HepG2 (cell line): ENCODE measurements around the gene PRR36. TPM values are rescaled to one million over a fixed set of nuclear protein-coding genes. Genes with fewer than 3 reads are reported as not detected.

ENCODE experiments used
- ATF3 ChIP-seq: sonication (generic); formaldehyde crosslinking; IDR thresholded peaks from 2 replicates; pipeline ENCODE4 v1.4.0; 2020; ENCODE audit warnings: missing genetic modification reagents
- CTCF ChIP-seq: sonication (generic); formaldehyde crosslinking; IDR thresholded peaks from 2 replicates; pipeline ENCODE4 v1.5.0; 2020; ENCODE audit warnings: mild to moderate bottlenecking, missing genetic modification reagents, moderate library complexity
- DR1 ChIP-seq: sonication (generic); formaldehyde crosslinking; IDR thresholded peaks from 2 replicates; pipeline ENCODE4 v1.8.0; 2021; ENCODE audit warnings: mild to moderate bottlenecking, missing genetic modification reagents, inconsistent platforms
- HES4 ChIP-seq: sonication (generic); formaldehyde crosslinking; IDR thresholded peaks from 2 replicates; pipeline ENCODE4 v1.9.0; 2021; ENCODE audit warnings: mild to moderate bottlenecking, missing genetic modification reagents, borderline replicate concordance
- IKZF4 ChIP-seq: sonication (generic); formaldehyde crosslinking; IDR thresholded peaks from 2 replicates; pipeline ENCODE4 v1.5.1; 2020; ENCODE audit warnings: borderline replicate concordance, mild to moderate bottlenecking, low read depth, missing genetic modification reagents; ENCODE audit errors: not compliant biosample characterization
- IRF9 ChIP-seq: sonication (generic); formaldehyde crosslinking; IDR thresholded peaks from 2 replicates; pipeline ENCODE4 v1.8.0; 2022; ENCODE audit warnings: missing genetic modification reagents, mild to moderate bottlenecking, borderline replicate concordance
- KLF12 ChIP-seq: sonication (generic); formaldehyde crosslinking; IDR thresholded peaks from 2 replicates; pipeline ENCODE4 v1.4.0; 2020; ENCODE audit warnings: missing genetic modification reagents, borderline replicate concordance
- MAZ ChIP-seq, 2 experiments: sonication (generic) in 1 of 2; formaldehyde crosslinking in 1 of 2; IDR thresholded peaks; 2 replicates each; pipeline versions ENCODE4 v1.5.0 to v1.6.1; 2012 to 2020; ENCODE audit warnings: low read depth in 2 of 2, mild to moderate bottlenecking in 2 of 2, borderline replicate concordance in 1 of 2, improper control_type of control experiment in 1 of 2, low read length in 1 of 2, missing genetic modification reagents in 1 of 2, moderate library complexity in 1 of 2
- MXI1 ChIP-seq: IDR thresholded peaks from 3 replicates; pipeline ENCODE4 v1.6.1; 2012; ENCODE audit warnings: low read depth, low read length, inconsistent platforms, borderline replicate concordance
- NR1H2 ChIP-seq: sonication (generic); formaldehyde crosslinking; IDR thresholded peaks from 2 replicates; pipeline ENCODE4 v1.8.1; 2022; ENCODE audit warnings: low read depth, missing genetic modification reagents, borderline replicate concordance
- SOX6 ChIP-seq, 2 experiments: fragments of 450-650 bp in 1 of 2; sonication (generic) in 1 of 2; formaldehyde crosslinking in 1 of 2; IDR thresholded peaks; 2 replicates each; pipeline versions ENCODE4 v1.4.0 to v1.6.1; 2017 to 2020; ENCODE audit warnings: antibody characterized with exemption in 1 of 2, mild to moderate bottlenecking in 1 of 2, missing genetic modification reagents in 1 of 2
- SRY ChIP-seq: sonication (generic); formaldehyde crosslinking; IDR thresholded peaks from 2 replicates; pipeline ENCODE4 v1.8.0; 2022; ENCODE audit warnings: mild to moderate bottlenecking, missing genetic modification reagents
- THRA ChIP-seq: sonication (generic); formaldehyde crosslinking; IDR thresholded peaks from 2 replicates; pipeline ENCODE4 v1.4.0; 2020; ENCODE audit warnings: missing genetic modification reagents, borderline replicate concordance
- ZFP90 ChIP-seq: sonication (generic); formaldehyde crosslinking; IDR thresholded peaks from 2 replicates; pipeline ENCODE4 v1.8.0; 2022; ENCODE audit warnings: missing genetic modification reagents, mild to moderate bottlenecking, inconsistent platforms, borderline replicate concordance
- ZNF3 ChIP-seq: IDR thresholded peaks from 2 replicates; pipeline ENCODE4 v1.7.0; 2017; ENCODE audit warnings: inconsistent platforms
- ZNF333 ChIP-seq: sonication (generic); formaldehyde crosslinking; IDR thresholded peaks from 2 replicates; pipeline ENCODE4 v1.4.0; 2020; ENCODE audit warnings: mild to moderate bottlenecking, missing genetic modification reagents, borderline replicate concordance
- ZNF33A ChIP-seq: sonication (generic); formaldehyde crosslinking; IDR thresholded peaks from 2 replicates; pipeline ENCODE4 v1.5.1; 2020; ENCODE audit warnings: missing genetic modification reagents, mild to moderate bottlenecking, moderate library complexity, borderline replicate concordance
- polyA plus RNA-seq, 8 experiments: library from polyadenylated mRNA; depleted of rRNA in 3 of 8; stranded (reverse) in 7 of 8; unstranded in 1 of 8; fragments of >200 nt; fragmentation: Illumina TruSeq in 4 of 8; extraction: Trizol in 4 of 8; gene quantifications; 2 replicates each; pipeline versions ENCODE4 v1.2.1 to v1.2.3, GENCODE V29; 2011 to 2016; ENCODE audit warnings: low read depth in 4 of 8, missing spikeins in 1 of 8, mixed read lengths in 1 of 8; ENCODE audit not compliant: insufficient read depth in 1 of 8
- total RNA-seq, 5 experiments: library from RNA; depleted of rRNA; stranded (reverse); fragments of >200 nt; fragmentation: Illumina TruSeq; extraction: Trizol; gene quantifications; 2 replicates each; pipeline ENCODE4 v1.2.3, GENCODE V29; 2016; ENCODE audit warnings: low read depth in 1 of 5
- TF ChIP-seq, protein P1 (sequence below): sonication (generic); formaldehyde crosslinking; IDR thresholded peaks from 2 replicates; pipeline ENCODE4 v1.4.0; 2020; ENCODE audit warnings: mild to moderate bottlenecking, missing genetic modification reagents
- TF ChIP-seq, protein P2 (sequence below): sonication (generic); formaldehyde crosslinking; IDR thresholded peaks from 2 replicates; pipeline ENCODE4 v1.5.1; 2020; ENCODE audit warnings: missing genetic modification reagents, mild to moderate bottlenecking, borderline replicate concordance

The PRR36 gene
- total and polyA plus RNA-seq, 2 of the 13 experiments (the other 11 are each of a cell fraction or from before 2014, with no cell fraction given) = 0.07 to 0.17 TPM

GRCh38 chr19:7868671-7869452, 5.3 kb downstream of the PRR36 start (continued):
- TF ChIP-seq IRF9 (CRISPR knock-in tag) (peak; percentile 47; the same call in 1 of the 2 replicates), ZFP90 (CRISPR knock-in tag) (peak; percentile 24), HES4 (CRISPR knock-in tag) (0 out of 2 replicates have a peak, but pooled peaks have one; percentile 48), CTCF (CRISPR knock-in tag) (peak; percentile 70; the same call in 1 of the 2 replicates), ATF3 (CRISPR knock-in tag) (peak; percentile 39; the same call in 1 of the 2 replicates), SRY (CRISPR knock-in tag) (peak; percentile 82; the same call in 1 of the 2 replicates), THRA (no peak), ZNF33A (CRISPR knock-in tag) (no peak), ZNF333 (CRISPR knock-in tag) (peak; percentile 19; the same call in 1 of the 2 replicates), NR1H2 (peak; percentile 62; the same call in 1 of the 2 replicates), SOX6 (IDR thresholded peaks at IDR 0.05) (no peak), SOX6 (CRISPR knock-in tag; IDR thresholded peaks at IDR 0.05) (peak; percentile 42; the same call in 1 of the 2 replicates), DR1 (CRISPR knock-in tag) (peak; percentile 41; the same call in 1 of the 2 replicates), ZNF3 (CRISPR knock-in tag) (no peak), MXI1 (peak; percentile 31; the same call in 1 of the 3 replicates), MAZ (IDR thresholded peaks at IDR 0.05; ENCODE audit: borderline replicate concordance, low read depth, low read length) (peak; percentile 12; the same call in 1 of the 2 replicates), MAZ (CRISPR knock-in tag; IDR thresholded peaks at IDR 0.05; ENCODE audit: low read depth) (peak; percentile 64; the same call in 1 of the 2 replicates), KLF12 (CRISPR knock-in tag) (peak; percentile 67; the same call in 1 of the 2 replicates), IKZF4 (CRISPR knock-in tag) (no peak)
- TF ChIP-seq, protein P1, sequence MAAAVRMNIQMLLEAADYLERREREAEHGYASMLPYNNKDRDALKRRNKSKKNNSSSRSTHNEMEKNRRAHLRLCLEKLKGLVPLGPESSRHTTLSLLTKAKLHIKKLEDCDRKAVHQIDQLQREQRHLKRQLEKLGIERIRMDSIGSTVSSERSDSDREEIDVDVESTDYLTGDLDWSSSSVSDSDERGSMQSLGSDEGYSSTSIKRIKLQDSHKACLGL = peak; percentile 37; the same call in 1 of the 2 replicates
- TF ChIP-seq, protein P2, sequence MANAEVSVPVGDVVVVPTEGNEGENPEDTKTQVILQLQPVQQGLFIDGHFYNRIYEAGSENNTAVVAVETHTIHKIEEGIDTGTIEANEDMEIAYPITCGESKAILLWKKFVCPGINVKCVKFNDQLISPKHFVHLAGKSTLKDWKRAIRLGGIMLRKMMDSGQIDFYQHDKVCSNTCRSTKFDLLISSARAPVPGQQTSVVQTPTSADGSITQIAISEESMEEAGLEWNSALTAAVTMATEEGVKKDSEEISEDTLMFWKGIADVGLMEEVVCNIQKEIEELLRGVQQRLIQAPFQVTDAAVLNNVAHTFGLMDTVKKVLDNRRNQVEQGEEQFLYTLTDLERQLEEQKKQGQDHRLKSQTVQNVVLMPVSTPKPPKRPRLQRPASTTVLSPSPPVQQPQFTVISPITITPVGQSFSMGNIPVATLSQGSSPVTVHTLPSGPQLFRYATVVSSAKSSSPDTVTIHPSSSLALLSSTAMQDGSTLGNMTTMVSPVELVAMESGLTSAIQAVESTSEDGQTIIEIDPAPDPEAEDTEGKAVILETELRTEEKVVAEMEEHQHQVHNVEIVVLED = 0 out of 2 replicates have a peak, but pooled peaks have one; percentile 14
